HepG2 (cell line): ENCODE results near the gene NDRG2. TPM values are rescaled to one million over a fixed set of nuclear protein-coding genes. Genes with fewer than 3 reads are reported as not detected.

Source experiments
- ATAC-seq: fragments of 200-7000 bp; cut with Tn5 transposase; 3 replicates; pipeline ENCODE4 v1.9.1; 2020; ENCODE audit warnings: mild to moderate bottlenecking, moderate library complexity
- BruUV-seq: library from RNA; stranded (reverse); fragments of 400-500 nt; replicated peaks from 2 replicates; lab custom pipeline; 2021; lab: Mats Ljungman, UMichigan
- CTCF ChIA-PET: fragments of 300-600 bp; formaldehyde crosslinking; extraction: SDS; loops from one replicate; lab custom pipeline; 2021; ENCODE audit warnings: low total read pairs, inconsistent platforms, low intra/inter-chr PET ratio; lab: Yijun Ruan, JAX
- POLR2A ChIA-PET: fragments of 350-600 bp; sonication (Branson Sonifier 250); formaldehyde crosslinking; loops from one replicate; lab custom pipeline; 2020; ENCODE audit warnings: antibody characterized with exemption, inconsistent platforms; lab: Yijun Ruan, JAX
- DNase-seq: peaks from one replicate; pipeline ENCODE4 v3.0.0-alpha.2; 2015; ENCODE audit warnings: low spot score
- FAIRE-seq: peaks from 3 replicates; lab custom pipeline; 2011; peaks lifted over from hg19 to GRCh38; lab: Jason Lieb, UNC
- H2AFZ ChIP-seq: one replicate; pipeline ENCODE4 v1.6.1; 2011; ENCODE audit warnings: low read length, inconsistent platforms
- H3K27ac ChIP-seq: fragments of 300-600 bp; 3 replicates; pipeline ENCODE4 v1.8.0; 2011; ENCODE audit warnings: mixed run types, mild to moderate bottlenecking, mixed read lengths, low read length, inconsistent platforms; ENCODE audit not compliant: insufficient read depth; ENCODE audit errors: extremely low read length
- H3K27me3 ChIP-seq, 2 experiments: fragments of 200-600 bp in 1 of 2; 2 replicates in 1 of 2; 3 replicates in 1 of 2; pipeline versions ENCODE4 v1.6.0 to v1.8.0; 2011; ENCODE audit warnings: low read length in 2 of 2, mild to moderate bottlenecking in 2 of 2, moderate library complexity in 2 of 2, inconsistent platforms in 1 of 2; ENCODE audit not compliant: insufficient read depth in 2 of 2, control insufficient read depth in 1 of 2
- H3K36me3 ChIP-seq, 2 experiments: fragments of 200-600 bp in 1 of 2; replicated peaks in 1 of 2; 2 replicates in 1 of 2; 3 replicates in 1 of 2; pipeline versions ENCODE4 v1.5.1 to v1.8.0; 2011; ENCODE audit warnings: low read length in 2 of 2, inconsistent platforms in 1 of 2; ENCODE audit not compliant: insufficient read depth in 2 of 2, control insufficient read depth in 1 of 2
- H3K4me1 ChIP-seq: 2 replicates; pipeline ENCODE4 v1.5.1; 2012; ENCODE audit warnings: low read length, inconsistent platforms; ENCODE audit not compliant: insufficient read depth
- H3K4me2 ChIP-seq: 2 replicates; pipeline ENCODE4 v1.6.0; 2011; ENCODE audit warnings: low read depth, low read length, inconsistent platforms
- H3K4me3 ChIP-seq, 3 experiments: fragments of 200-600 bp in 1 of 3; sonication (generic), shearing (Covaris generic) in 1 of 3; replicated peaks in 1 of 3; 2 replicates each; pipeline ENCODE4 v1.5.1; 2011 to 2016; ENCODE audit warnings: low read length in 3 of 3, inconsistent platforms in 2 of 3, low read depth in 2 of 3, mild to moderate bottlenecking in 2 of 3, control low read depth in 1 of 3, mixed read lengths in 1 of 3; ENCODE audit not compliant: insufficient read depth in 1 of 3
- H3K79me2 ChIP-seq: one replicate; pipeline ENCODE4 v1.6.1; 2011; ENCODE audit warnings: low read length, inconsistent platforms; ENCODE audit not compliant: insufficient read depth
- H3K9ac ChIP-seq: 2 replicates; pipeline ENCODE4 v1.6.0; 2011; ENCODE audit warnings: mild to moderate bottlenecking, low read depth, low read length, inconsistent platforms; ENCODE audit not compliant: insufficient read depth
- H3K9me3 ChIP-seq: 2 replicates; pipeline ENCODE4 v1.5.1; 2012; ENCODE audit warnings: mild to moderate bottlenecking, low read length
- H4K20me1 ChIP-seq: 2 replicates; pipeline ENCODE4 v1.6.0; 2011; ENCODE audit warnings: inconsistent platforms, mild to moderate bottlenecking, low read length, moderate library complexity; ENCODE audit not compliant: insufficient read depth
- ATF7 ChIP-seq, 2 experiments: fragments of 450-650 bp in 1 of 2; sonication (generic) in 1 of 2; formaldehyde crosslinking in 1 of 2; IDR thresholded peaks; 2 replicates each; pipeline versions ENCODE4 v1.4.0 to v1.6.1; 2016 to 2020; ENCODE audit warnings: antibody characterized with exemption in 1 of 2, mild to moderate bottlenecking in 1 of 2, missing genetic modification reagents in 1 of 2
- GATA4 ChIP-seq: sonication (generic); IDR thresholded peaks from 2 replicates; pipeline ENCODE4 v1.6.1; 2016; ENCODE audit warnings: antibody characterized with exemption, low read depth, borderline replicate concordance
- RXRB ChIP-seq: IDR thresholded peaks from 2 replicates; pipeline ENCODE4 v1.6.1; 2016; ENCODE audit warnings: borderline replicate concordance, missing genetic modification reagents, missing compliant biosample characterization
- THAP11 ChIP-seq: IDR thresholded peaks from 2 replicates; pipeline ENCODE4 v1.6.1; 2016; ENCODE audit warnings: missing biosample characterization, missing genetic modification reagents
- ZBED4 ChIP-seq: sonication (generic); formaldehyde crosslinking; IDR thresholded peaks from 2 replicates; pipeline ENCODE4 v1.4.0; 2020; ENCODE audit warnings: missing genetic modification reagents, borderline replicate concordance
- ZMAT3 ChIP-seq: sonication (generic); formaldehyde crosslinking; conservative IDR thresholded peaks from 2 replicates; pipeline ENCODE4 v1.7.0; 2021; ENCODE audit warnings: missing genetic modification reagents
- ZMYM2 ChIP-seq: sonication (generic); formaldehyde crosslinking; IDR thresholded peaks from 2 replicates; pipeline ENCODE4 v1.8.0; 2022; ENCODE audit warnings: mild to moderate bottlenecking, missing genetic modification reagents
- ZNF138 ChIP-seq: sonication (generic); formaldehyde crosslinking; IDR thresholded peaks from 2 replicates; pipeline ENCODE4 v1.5.0; 2020; ENCODE audit warnings: mild to moderate bottlenecking, low read depth, missing genetic modification reagents
- ZNF350 ChIP-seq: sonication (generic); formaldehyde crosslinking; IDR thresholded peaks from 2 replicates; pipeline ENCODE4 v1.4.0; 2020; ENCODE audit warnings: mild to moderate bottlenecking, low read depth, missing genetic modification reagents, borderline replicate concordance
- ZNF441 ChIP-seq: sonication (generic); formaldehyde crosslinking; IDR thresholded peaks from 2 replicates; pipeline ENCODE4 v1.7.0; 2021; ENCODE audit warnings: missing genetic modification reagents, borderline replicate concordance
- ZNF580 ChIP-seq: IDR thresholded peaks from 2 replicates; pipeline ENCODE4 v1.6.1; 2016; ENCODE audit warnings: low read depth, borderline replicate concordance
- ZNF839 ChIP-seq: sonication (generic); formaldehyde crosslinking; IDR thresholded peaks from 2 replicates; pipeline ENCODE4 v1.4.0; 2020; ENCODE audit warnings: missing genetic modification reagents, mild to moderate bottlenecking, borderline replicate concordance
- WGBS: methylation state at CpG from one replicate; pipeline ENCODE4 v1.1.6; 2017; ENCODE audit warnings: low lambda C conversion rate; 5-methylcytosine and 5-hydroxymethylcytosine counted together
- in situ Hi-C: cut with HindIII; loops from 2 replicates; pipeline ENCODE4 v1.10.0; 2017; ENCODE audit warnings: low pct_unique_long_range_greater_than_20kb; ENCODE audit not compliant: extremely low pct_ligation_motif_present
- intact Hi-C: fragments of 100-400 bp; cut with micrococcal nuclease; formaldehyde crosslinking; loops from one replicate; pipeline ENCODE4 v1.10.0; 2022; ENCODE audit not compliant: unreplicated experiment
- polyA plus RNA-seq, 8 experiments: library from polyadenylated mRNA; depleted of rRNA in 3 of 8; stranded (reverse) in 7 of 8; unstranded in 1 of 8; fragments of >200 nt; fragmentation: Illumina TruSeq in 4 of 8; extraction: Trizol in 4 of 8; gene quantifications; 2 replicates each; pipeline versions ENCODE4 v1.2.1 to v1.2.3, GENCODE V29; 2011 to 2016; ENCODE audit warnings: low read depth in 4 of 8, missing spikeins in 1 of 8, mixed read lengths in 1 of 8; ENCODE audit not compliant: insufficient read depth in 1 of 8
- total RNA-seq, 5 experiments: library from RNA; depleted of rRNA; stranded (reverse); fragments of >200 nt; fragmentation: Illumina TruSeq; extraction: Trizol; gene quantifications; 2 replicates each; pipeline ENCODE4 v1.2.3, GENCODE V29; 2016; ENCODE audit warnings: low read depth in 1 of 5
- TF ChIP-seq, protein P1 (sequence below): sonication (generic); formaldehyde crosslinking; IDR thresholded peaks from 2 replicates; pipeline ENCODE4 v1.8.0; 2022; ENCODE audit warnings: missing genetic modification reagents, mild to moderate bottlenecking, borderline replicate concordance

NDRG2 gene
- total and polyA plus RNA-seq, 2 of the 13 experiments (the other 11 are each of a cell fraction or from before 2014, with no cell fraction given), result 27.2 to 189 TPM

- no peak for TF ChIP-seq ZBED4 (CRISPR knock-in tag)
These were observed 19.2 kb upstream of the NDRG2 start (continued) for GRCh38 chr14:21043974-21044618.

GRCh38 chr14:21043387-21043973 lies 18.6 kb upstream of the NDRG2 start:
- peak overlapping the region; percentile 83 for H3K27ac ChIP-seq
- FAIRE-seq, result no peak
- no peaks in the 10 kb centered on the region for H3K79me2 ChIP-seq
- H4K20me1 ChIP-seq, result no peaks in the 10 kb centered on the region
- no TSS peak for BruUV-seq
- CTCF ChIA-PET, result interaction anchor here (0.9 to 2.2 kb wide), 2 partner anchors 29 to 49 kb away, joined by 4 to 8 read pairs; no protein-coding TSS in a partner anchor
- H2AFZ ChIP-seq, result no peak overlapping the region
- DNase-seq, result no peak
- no peak overlapping the region for H3K4me3 ChIP-seq
- WGBS, result 76% methylated on average over 2 of the region's 2 CpGs
- ATAC-seq, result no peak
- H3K9ac ChIP-seq, result peak overlapping the region; percentile 14; the same call in 1 of the 2 replicates
- POLR2A ChIA-PET, result interaction anchor here (1.2 to 2.3 kb wide), 8 partner anchors 8 to 358 kb away, joined by 3 to 18 read pairs (median 8); partner anchors contain the start of genes ARHGEF40 and NDRG2
- no peaks in the 10 kb centered on the region for H3K9me3 ChIP-seq
- H3K4me1 ChIP-seq, result peaks cover 75% of the 10 kb centered on the region
- no peaks in the 10 kb centered on the region for H3K27me3 ChIP-seq
- peak overlapping the region; percentile 52 for H3K4me2 ChIP-seq
- intact Hi-C loops (no loop called here), in situ Hi-C loops (loop anchor here (5.0 kb wide), 1 partner anchor 186 kb away; no protein-coding TSS in a partner anchor)
- no peaks in the 10 kb centered on the region for H3K36me3 ChIP-seq
- 0 out of 2 replicates have a peak, but pooled peaks have one; percentile 25 for TF ChIP-seq ZNF839 (CRISPR knock-in tag)
- no peak for TF ChIP-seq THAP11
- no peak for TF ChIP-seq GATA4
- TF ChIP-seq RXRB (CRISPR knock-in tag), result no peak
- TF ChIP-seq ZNF138 (CRISPR knock-in tag), result no peak
- TF ChIP-seq ZMAT3, result 0 out of 2 replicates have a peak, but pooled peaks have one; percentile 13
- TF ChIP-seq ZNF580 (CRISPR knock-in tag), result no peak
- TF ChIP-seq, protein P1, sequence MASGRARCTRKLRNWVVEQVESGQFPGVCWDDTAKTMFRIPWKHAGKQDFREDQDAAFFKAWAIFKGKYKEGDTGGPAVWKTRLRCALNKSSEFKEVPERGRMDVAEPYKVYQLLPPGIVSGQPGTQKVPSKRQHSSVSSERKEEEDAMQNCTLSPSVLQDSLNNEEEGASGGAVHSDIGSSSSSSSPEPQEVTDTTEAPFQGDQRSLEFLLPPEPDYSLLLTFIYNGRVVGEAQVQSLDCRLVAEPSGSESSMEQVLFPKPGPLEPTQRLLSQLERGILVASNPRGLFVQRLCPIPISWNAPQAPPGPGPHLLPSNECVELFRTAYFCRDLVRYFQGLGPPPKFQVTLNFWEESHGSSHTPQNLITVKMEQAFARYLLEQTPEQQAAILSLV (CRISPR knock-in tag), result 0 out of 2 replicates have a peak, but pooled peaks have one; percentile 15
- 0 out of 2 replicates have a peak, but pooled peaks have one; percentile 12 for TF ChIP-seq ZNF350 (CRISPR knock-in tag)
- TF ChIP-seq ZMYM2 (CRISPR knock-in tag), result no peak
- TF ChIP-seq ZNF441, result 0 out of 2 replicates have a peak, but pooled peaks have one; percentile 59
- TF ChIP-seq ATF7 (IDR thresholded peaks at IDR 0.05), result no peak
- TF ChIP-seq ATF7 (CRISPR knock-in tag; IDR thresholded peaks at IDR 0.05), result 0 out of 2 replicates have a peak, but pooled peaks have one; percentile 30
